Epidermal melanocyte (primary cell): ENCODE measurements around the gene WDR45B.
"Not testable (repeated sequence)": the region's sequence is repeated elsewhere in the genome, so short reads cannot be mapped to it uniquely, and the experiment has no call there.

ENCODE experiments used
- DNase-seq: peaks from one replicate; pipeline ENCODE4 v3.0.0; 2011; ENCODE audit warnings: low spot score; ENCODE audit not compliant: insufficient read length

WDR45B gene

DNA sequence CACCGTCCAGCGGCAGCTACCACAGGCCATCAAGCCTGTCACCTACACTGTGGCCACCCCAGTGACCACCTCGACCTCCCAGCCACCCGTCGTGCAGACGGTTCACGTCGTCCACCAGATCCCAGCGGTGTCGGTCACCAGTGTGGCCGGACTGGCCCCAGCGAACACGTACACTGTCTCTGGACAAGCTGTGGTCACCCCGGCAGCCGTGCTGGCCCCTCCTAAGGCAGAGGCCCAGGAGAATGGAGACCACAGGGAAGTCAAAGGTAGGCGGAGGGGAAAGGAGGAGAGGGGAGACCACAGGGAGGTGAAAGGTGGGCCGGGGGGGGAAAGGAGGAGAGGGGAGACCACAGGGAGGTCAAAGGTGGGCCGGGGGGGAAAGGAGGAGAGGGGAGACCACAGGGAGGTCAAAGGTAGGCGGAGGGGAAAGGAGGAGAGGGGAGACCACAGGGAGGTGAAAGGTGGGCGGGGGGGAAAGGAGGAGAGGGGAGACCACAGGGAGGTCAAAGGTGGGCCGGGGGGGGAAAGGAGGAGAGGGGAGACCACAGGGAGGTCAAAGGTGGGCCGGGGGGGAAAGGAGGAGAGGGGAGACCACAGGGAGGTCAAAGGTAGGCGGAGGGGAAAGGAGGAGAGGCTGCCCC is 62.2 kb downstream of the WDR45B start:
- DNase-seq, result not testable (repeated sequence)

DNA sequence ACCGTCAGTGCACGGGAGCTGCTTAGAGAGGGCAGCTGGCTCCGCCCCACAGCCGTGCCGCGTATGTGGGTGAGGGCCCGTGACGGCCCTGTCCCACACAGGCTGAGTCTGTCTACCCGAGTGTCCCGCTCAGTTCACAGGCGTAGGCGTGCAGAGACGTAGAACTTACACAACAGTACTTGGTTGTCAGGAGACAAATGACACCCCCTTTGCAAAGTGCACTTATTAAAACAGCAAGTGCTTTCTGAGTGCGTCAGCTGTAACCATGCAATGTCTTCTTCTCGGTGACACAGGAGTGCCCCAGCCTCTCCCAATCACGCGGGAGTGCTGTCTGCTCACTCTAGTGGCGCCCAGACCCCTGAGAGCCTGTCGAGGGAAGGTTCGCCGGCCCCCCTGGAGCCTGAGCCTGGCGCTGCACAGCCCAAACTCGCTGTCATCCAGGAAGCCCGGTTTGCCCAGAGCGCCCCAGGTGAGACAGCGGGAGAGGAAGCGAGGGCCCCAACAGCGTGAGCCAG is 64.5 kb downstream of the WDR45B start:
- DNase-seq, result no peak

DNA sequence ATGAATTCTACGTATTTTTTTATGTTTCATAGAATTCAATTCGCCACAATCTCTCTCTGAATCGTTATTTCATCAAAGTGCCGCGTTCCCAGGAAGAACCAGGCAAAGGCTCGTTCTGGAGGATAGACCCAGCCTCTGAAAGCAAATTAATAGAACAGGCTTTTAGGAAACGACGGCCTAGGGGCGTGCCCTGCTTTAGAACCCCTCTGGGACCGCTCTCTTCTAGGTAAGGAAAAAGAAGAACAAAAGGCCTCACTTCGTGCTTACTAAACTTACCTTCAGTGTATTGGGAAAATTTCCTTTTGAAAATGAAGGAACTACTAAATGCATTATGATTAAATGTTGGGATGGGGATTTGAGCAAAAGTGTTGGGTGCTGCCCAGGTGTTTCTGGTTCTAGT is 65.5 kb downstream of the WDR45B start:
- DNase-seq, result no peak

DNA sequence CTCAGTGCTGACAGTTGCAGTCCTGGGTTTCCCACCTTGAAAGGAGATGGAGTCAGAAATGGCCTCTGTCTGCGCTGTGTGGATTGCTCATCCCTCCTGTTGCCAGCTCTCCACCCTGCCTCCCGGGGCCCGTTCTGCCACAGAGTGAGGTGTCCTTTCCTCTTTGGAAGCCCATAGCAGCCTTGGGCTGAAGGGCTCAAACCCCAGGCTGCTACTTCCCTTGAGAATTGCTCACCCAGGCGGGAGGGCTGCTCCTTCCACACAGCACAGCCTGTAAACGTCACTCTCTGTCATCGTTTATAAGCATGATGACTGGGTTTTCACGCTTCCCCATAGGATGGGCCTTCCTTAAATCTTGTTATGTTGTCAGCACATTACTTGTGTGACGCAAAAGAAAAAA is 66.0 kb downstream of the WDR45B start:
- no peak for DNase-seq

DNA sequence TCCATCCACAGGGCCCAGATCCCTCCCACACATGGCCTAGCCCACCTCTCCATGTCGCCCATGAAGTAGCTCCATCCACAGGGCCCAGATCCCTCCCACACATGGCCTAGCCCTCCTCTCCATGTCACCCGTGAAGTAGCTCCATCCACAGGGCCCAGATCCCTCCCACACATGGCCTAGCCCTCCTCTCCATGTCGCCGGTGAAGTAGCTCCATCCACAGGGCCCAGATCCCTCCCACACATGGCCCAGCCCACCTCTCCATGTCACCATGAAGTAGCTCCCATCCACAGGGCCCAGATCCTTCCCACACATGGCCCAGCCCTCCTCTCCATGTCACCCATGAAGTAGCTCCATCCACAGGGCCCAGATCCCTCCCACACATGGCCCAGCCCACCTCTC is 68.3 kb downstream of the WDR45B start:
- not testable (repeated sequence) for DNase-seq

DNA sequence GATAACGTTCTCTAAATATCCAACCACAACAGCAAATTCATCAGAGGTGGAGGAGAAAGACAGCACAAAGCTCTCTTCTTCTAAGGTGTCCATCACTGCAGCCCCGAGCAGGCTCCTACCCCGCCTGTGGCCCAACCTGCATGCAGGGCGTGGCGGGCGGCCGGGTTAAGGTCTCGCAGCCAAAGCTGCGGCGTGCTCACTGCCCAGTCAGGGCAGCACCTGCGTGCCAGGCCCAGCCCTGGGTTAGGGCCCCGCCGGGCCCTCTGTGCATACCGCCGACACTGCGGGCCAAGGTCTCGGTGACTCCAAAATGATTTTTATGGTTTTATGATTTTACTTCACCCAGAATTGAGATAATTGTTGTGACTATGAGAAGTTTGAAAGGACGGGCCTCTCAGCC is 70.9 kb downstream of the WDR45B start:
- DNase-seq, result no peak

DNA sequence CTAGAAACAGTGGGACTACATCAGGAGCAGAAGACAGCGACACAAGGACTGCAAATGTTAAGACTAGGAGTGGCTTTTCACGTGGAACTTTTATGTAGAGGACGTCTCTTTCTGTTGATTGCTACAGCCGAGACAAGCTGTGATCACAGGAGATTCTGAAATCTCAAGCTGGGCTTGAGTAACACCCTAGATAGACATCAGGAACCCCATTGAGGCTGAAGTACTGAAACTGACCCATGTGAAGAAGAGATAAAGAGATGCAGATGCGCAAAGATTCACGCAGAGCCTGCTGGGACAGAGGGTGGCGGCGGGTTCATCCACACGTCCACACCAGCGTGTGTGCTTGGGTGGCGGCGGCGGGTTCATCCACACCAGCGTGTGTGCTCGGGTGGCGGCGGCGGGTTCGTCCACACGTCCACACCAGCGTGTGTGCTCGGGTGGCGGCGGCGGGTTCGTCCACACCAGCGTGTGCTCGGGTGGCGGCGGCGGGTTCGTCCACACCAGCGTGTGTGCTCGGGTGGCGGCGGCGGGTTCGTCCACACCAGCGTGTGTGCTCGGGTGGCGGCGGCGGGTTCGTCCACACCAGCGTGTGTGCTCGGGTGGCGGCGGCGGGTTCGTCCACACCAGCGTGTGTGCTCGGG is 72.5 kb downstream of the WDR45B start:
- not testable (repeated sequence) for DNase-seq

DNA sequence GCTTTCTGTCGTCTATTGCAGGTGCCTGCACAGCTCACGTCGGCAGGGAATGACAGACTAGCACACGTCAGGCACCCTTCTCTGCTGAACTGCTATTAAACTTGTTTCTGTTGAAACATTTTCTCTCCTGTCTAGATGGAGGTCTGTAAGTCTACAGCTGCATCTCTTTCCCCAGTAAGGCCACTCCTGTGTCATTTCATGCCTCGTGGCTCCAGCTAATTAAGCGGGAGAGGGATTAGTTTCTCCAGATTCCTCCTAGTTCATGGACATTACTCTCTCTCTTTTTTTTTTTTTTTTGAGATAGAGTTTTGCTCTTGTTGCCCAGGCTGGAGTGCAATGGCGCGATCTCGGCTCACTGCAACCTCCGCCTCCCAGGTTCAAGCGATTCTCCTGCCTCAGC is 74.2 kb downstream of the WDR45B start:
- DNase-seq, result no peak

DNA sequence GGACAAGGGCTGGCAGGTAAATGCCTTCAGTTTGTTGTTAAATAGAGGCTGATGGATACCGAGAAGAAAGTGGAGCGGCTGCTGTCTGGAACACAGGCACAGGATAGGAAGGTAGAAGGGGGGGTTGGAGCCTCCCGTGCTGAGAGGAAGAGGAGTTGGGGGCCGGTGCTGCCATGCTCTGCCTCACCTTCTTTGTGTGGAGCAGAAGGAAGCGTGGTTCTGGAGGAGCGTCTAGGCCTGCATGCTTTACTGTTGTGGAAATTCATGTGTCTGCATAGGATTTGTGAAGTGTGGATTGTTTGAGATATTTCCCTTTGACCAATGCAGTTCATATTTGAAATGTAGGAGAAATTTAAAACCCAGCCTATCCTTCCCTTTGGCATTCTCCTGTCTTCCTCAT is 76.4 kb downstream of the WDR45B start:
- DNase-seq, result no peak

DNA sequence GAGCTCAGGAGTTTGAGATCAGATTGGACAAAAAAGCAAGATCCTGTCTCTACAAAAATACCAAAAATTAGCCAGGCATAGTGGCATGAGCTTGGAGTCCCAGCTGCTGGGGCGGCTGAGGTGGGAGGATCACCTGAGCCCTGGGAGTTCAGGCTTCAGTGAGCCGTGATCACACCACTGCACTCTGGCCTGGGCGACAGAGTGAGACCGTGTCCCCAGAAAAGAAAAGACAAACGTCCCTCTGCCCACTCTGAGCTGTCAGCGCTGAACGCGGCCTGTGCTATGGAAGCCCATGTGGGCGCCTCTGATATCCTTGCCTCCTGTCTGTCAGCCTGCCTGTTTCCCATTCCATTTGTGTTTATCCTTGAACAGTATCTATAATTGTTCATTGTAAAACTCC is 78.0 kb downstream of the WDR45B start:
- no peak for DNase-seq

DNA sequence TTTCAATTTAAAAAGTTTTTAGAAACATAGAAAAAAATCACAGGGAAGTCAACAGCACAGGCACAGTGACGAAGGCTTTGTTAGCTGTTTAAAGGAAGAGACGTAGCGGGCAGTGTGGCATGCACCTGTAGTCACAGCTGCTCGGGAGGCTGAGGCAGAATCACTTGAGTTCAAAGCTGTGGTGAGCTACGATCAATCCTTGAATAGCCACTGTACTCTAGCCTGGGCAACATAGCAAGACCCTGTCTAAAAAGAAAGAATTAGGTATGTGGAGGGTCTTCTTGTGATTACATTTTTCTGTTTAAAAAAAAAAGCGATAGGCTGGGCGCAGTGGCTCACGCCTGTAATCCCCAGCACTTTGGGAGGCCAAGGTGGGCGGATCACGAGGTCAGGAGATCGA is 78.6 kb downstream of the WDR45B start:
- no peak for DNase-seq

DNA sequence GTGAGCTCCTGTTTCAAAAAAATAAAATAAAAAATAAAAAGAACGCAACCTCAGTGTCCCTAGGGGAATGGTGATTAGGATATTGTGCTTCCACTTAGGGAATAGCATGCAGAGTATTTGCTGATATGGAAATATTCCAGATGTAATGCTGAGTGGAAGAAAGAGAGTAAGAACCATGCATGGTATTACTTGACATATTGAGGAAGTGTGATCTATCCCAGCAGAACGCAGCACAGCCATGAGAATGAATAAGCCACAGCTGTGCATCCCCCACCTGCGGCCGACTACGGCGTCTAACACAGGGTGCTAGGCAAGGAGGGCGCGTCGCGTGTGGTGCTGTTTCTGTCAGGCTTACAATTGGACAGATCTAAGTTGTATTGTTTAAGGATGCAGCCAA is 79.2 kb downstream of the WDR45B start:
- no peak for DNase-seq

DNA sequence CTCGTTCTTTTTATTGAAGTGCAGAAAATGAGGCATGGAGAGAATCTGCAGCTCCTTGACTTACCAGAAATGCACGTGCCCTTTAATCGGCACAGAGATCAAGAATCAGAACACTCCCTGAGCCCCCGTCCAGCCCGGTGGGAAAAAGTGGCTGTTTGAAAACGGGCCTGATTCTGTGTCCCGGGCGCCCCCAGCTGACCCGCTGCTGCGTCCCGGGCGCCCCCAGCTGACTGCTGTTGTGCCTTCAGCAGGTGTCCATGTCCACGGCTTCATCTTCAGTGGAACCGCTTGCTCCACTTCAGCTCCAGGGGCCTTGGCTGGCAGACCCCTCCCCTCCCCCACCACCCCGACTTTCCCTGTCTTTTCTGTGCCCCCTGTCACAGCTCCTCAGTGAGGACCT is 81.0 kb downstream of the WDR45B start:
- no peak for DNase-seq

DNA sequence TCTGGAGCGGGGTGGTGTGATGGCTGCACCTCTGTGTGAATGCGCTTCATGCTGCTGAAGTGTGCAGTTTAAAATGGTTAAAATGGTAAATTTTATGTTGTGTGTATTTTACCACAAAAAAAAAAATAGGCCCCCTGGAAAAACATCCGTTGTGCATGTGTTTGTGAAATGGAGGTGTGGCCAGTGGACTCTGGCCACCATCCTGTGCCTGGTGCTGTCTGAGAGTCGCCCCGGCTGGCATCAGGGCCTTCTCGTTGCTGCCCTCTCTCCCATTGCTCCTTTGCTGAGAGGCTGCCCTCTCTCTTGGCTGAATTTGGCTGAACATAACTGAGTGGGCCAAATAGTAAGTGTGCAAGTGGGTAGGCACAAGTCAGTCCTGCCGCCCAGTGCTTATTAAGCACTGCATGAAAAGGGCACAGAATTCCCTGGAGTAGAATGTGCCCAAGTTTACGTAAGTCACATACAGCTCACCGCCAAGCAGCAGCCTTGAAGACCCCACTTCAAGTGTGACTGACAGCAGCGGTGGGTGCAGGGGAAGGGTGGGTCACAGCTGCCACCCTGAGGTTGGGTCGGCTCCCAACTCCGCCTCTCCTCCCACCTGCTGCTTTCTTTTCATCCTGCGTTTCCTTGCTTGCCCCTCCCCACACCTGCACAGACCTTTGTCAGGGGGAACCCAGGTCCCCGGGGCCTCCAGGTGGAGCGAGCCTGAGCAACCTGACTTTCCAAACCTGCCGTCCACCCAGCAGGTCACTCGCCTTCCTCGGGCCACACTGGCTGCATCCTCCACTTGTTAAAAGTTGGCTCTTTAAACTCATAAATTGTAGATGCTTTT is 81.9 kb downstream of the WDR45B start:
- DNase-seq, result no peak

DNA sequence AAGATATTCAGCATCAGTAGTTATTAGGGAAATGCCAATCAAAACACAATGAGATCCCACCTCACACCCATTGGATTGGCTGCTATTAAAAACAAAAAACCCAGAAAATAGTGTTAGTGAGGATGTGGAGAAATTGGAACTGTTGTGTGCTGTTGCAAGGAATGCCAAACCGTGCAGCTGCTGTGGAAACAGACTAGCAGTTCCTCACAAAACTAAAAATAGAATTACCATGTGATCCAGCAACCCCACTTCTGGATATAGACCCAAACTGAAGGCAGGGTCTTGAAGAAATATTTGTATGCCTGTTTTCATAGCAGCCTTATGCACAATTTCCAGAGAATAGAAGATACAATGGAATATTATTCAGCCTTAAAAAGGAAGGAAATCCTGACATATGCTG is 82.7 kb downstream of the WDR45B start:
- no peak for DNase-seq
